IMR-90 (cell line): ENCODE measurements around the gene FGD5. TPM values are rescaled to one million over a fixed set of nuclear protein-coding genes. Genes with fewer than 3 reads are reported as not detected.

Source experiments
- ATAC-seq: fragments of 200-7000 bp; cut with Tn5 transposase; 2 replicates; pipeline ENCODE4 v1.9.1; 2020; ENCODE audit warnings: low read depth, mild to moderate bottlenecking, moderate library complexity
- BruUV-seq: library from RNA; stranded (reverse); fragments of 400-500 nt; replicated peaks from 2 replicates; lab custom pipeline; 2021; lab: Mats Ljungman, UMichigan
- CTCF ChIA-PET: fragments of 300-600 bp; formaldehyde crosslinking; extraction: SDS; loops from one replicate; lab custom pipeline; 2021; ENCODE audit warnings: antibody characterized with exemption; lab: Yijun Ruan, JAX
- POLR2A ChIA-PET: fragments of 300-600 bp; sonication (Branson Sonifier 250); formaldehyde crosslinking; loops from one replicate; lab custom pipeline; 2022; ENCODE audit warnings: antibody characterized with exemption; ENCODE audit not compliant: unreplicated experiment; lab: Charles Lee
- DNase-seq: peaks from one replicate; pipeline ENCODE4 v3.0.0; 2013
- H2AFZ ChIP-seq: replicated peaks from 2 replicates; pipeline ENCODE3; 2013; ENCODE audit warnings: low read length, mild to moderate bottlenecking; ENCODE audit not compliant: poor library complexity
- H2AK5ac ChIP-seq: 2 replicates; pipeline ENCODE4 v1.6.1; 2013; ENCODE audit warnings: low read depth, low read length, inconsistent platforms
- H2AK9ac ChIP-seq: replicated peaks from 2 replicates; pipeline ENCODE3; 2013; ENCODE audit warnings: mild to moderate bottlenecking, low read depth, low read length, moderate library complexity; ENCODE audit not compliant: poor library complexity
- H2BK120ac ChIP-seq: 2 replicates; pipeline ENCODE4 v1.6.1; 2013; ENCODE audit warnings: low read depth, low read length, inconsistent platforms
- H2BK15ac ChIP-seq: 3 replicates; pipeline ENCODE4 v1.6.1; 2013; ENCODE audit warnings: low read depth, low read length, inconsistent platforms
- H2BK20ac ChIP-seq: 2 replicates; pipeline ENCODE4 v1.6.1; 2013; ENCODE audit warnings: low read depth, mild to moderate bottlenecking, inconsistent platforms, low read length, moderate library complexity
- H2BK5ac ChIP-seq: 2 replicates; pipeline ENCODE4 v1.6.1; 2013; ENCODE audit warnings: mild to moderate bottlenecking, low read depth, low read length, inconsistent platforms; ENCODE audit not compliant: poor library complexity, severe bottlenecking
- H3K14ac ChIP-seq: replicated peaks from 2 replicates; pipeline ENCODE4 v1.6.1; 2013; ENCODE audit warnings: low read depth, low read length, inconsistent platforms
- H3K18ac ChIP-seq: 2 replicates; pipeline ENCODE4 v1.6.1; 2013; ENCODE audit warnings: low read depth, low read length, control low read depth
- H3K23ac ChIP-seq: 2 replicates; pipeline ENCODE4 v1.6.1; 2013; ENCODE audit warnings: low read depth, low read length, inconsistent platforms
- H3K27ac ChIP-seq: 2 replicates; pipeline ENCODE4 v1.5.1; 2013; ENCODE audit warnings: mild to moderate bottlenecking, control low read depth, low read length; ENCODE audit not compliant: insufficient read depth
- H3K27me3 ChIP-seq: 2 replicates; pipeline ENCODE4 v1.6.1; 2013; ENCODE audit warnings: low read length; ENCODE audit not compliant: control insufficient read depth, insufficient read depth
- H3K36me3 ChIP-seq: 2 replicates; pipeline ENCODE4 v1.6.1; 2013; ENCODE audit warnings: low read length, mixed read lengths; ENCODE audit not compliant: control insufficient read depth, insufficient read depth
- H3K4ac ChIP-seq: 2 replicates; pipeline ENCODE4 v1.6.1; 2013; ENCODE audit warnings: low read depth, low read length, inconsistent platforms
- H3K4me1 ChIP-seq: 2 replicates; pipeline ENCODE4 v1.6.1; 2013; ENCODE audit warnings: low read length, mixed read lengths; ENCODE audit not compliant: control insufficient read depth, insufficient read depth
- H3K4me2 ChIP-seq: 2 replicates; pipeline ENCODE4 v1.6.1; 2013; ENCODE audit warnings: low read depth, mild to moderate bottlenecking, control low read depth, low read length, moderate library complexity
- H3K4me3 ChIP-seq: 2 replicates; pipeline ENCODE4 v1.5.1; 2013; ENCODE audit warnings: low read depth, mild to moderate bottlenecking, control low read depth, low read length, moderate library complexity; ENCODE audit not compliant: insufficient read depth
- H3K56ac ChIP-seq: 2 replicates; pipeline ENCODE4 v1.6.1; 2013; ENCODE audit warnings: low read length, inconsistent platforms; ENCODE audit not compliant: insufficient read depth; ENCODE audit errors: extremely low read depth
- H3K79me1 ChIP-seq, 2 experiments: 2 replicates each; pipeline ENCODE4 v1.6.1; 2013; ENCODE audit warnings: low read length in 2 of 2, inconsistent platforms in 1 of 2, low read depth in 1 of 2
- H3K9ac ChIP-seq: 2 replicates; pipeline ENCODE4 v1.6.1; 2013; ENCODE audit warnings: low read depth, low read length, control low read depth
- H3K9me1 ChIP-seq: 2 replicates; pipeline ENCODE4 v1.6.1; 2013; ENCODE audit warnings: low read length, inconsistent platforms; ENCODE audit not compliant: insufficient read depth
- H3K9me3 ChIP-seq: 2 replicates; pipeline ENCODE4 v1.6.1; 2013; ENCODE audit warnings: low read length; ENCODE audit not compliant: control insufficient read depth, insufficient read depth
- H4K20me1 ChIP-seq: 2 replicates; pipeline ENCODE4 v1.6.1; 2013; ENCODE audit warnings: low read length, inconsistent platforms; ENCODE audit not compliant: insufficient read depth
- H4K5ac ChIP-seq: 2 replicates; pipeline ENCODE4 v1.6.1; 2013; ENCODE audit warnings: mild to moderate bottlenecking, low read depth, low read length, control low read depth
- H4K8ac ChIP-seq, 2 experiments: 2 replicates each; pipeline ENCODE4 v1.6.1; 2013; ENCODE audit warnings: low read depth in 2 of 2, low read length in 2 of 2, control low read depth in 1 of 2, inconsistent platforms in 1 of 2
- H4K91ac ChIP-seq: 2 replicates; pipeline ENCODE4 v1.6.1; 2013; ENCODE audit warnings: low read depth, low read length, inconsistent platforms; ENCODE audit not compliant: insufficient read depth
- CEBPB ChIP-seq: IDR thresholded peaks from 2 replicates; pipeline ENCODE4 v1.6.1; 2012; ENCODE audit warnings: low read depth, low read length, improper control_type of control experiment
- FOS ChIP-seq: fragments of 150-350 bp; IDR thresholded peaks from 2 replicates; pipeline ENCODE4 v1.6.1; 2016; ENCODE audit warnings: low read depth, low read length
- MAFK ChIP-seq: IDR thresholded peaks from 2 replicates; pipeline ENCODE4 v1.6.1; 2012; ENCODE audit warnings: low read depth, low read length, improper control_type of control experiment
- POLR2A ChIP-seq: IDR thresholded peaks from 2 replicates; pipeline ENCODE4 v1.6.1; 2012; ENCODE audit warnings: mild to moderate bottlenecking, low read depth, low read length
- RFX5 ChIP-seq: IDR thresholded peaks from 2 replicates; pipeline ENCODE4 v1.8.0; 2012; ENCODE audit warnings: low read depth, mild to moderate bottlenecking, low read length, moderate library complexity
- WGBS, 2 experiments: methylation state at CpG; one replicate each; pipeline versions ENCODE4 v1.1.5 to v1.1.7; 2013; ENCODE audit warnings: missing lambda C conversion rate in 2 of 2; ENCODE audit not compliant: insufficient read length in 1 of 2; ENCODE audit errors: extremely low coverage in 2 of 2; 5-methylcytosine and 5-hydroxymethylcytosine counted together
- dilution Hi-C: fragments of 300-500 bp; cut with HindIII; formaldehyde crosslinking; loops from one replicate; pipeline ENCODE4 v1.14.3; 2018; ENCODE audit warnings: low sequenced_read_pairs; ENCODE audit not compliant: unreplicated experiment
- in situ Hi-C: fragments of 300-500 bp; cut with MboI; formaldehyde crosslinking; loops from 3 replicates; pipeline ENCODE4 v1.14.3; 2019; ENCODE audit warnings: low sequenced_read_pairs, inconsistent platforms, mixed read lengths
- intact Hi-C: fragments of 100-400 bp; cut with micrococcal nuclease; formaldehyde crosslinking; loops from 2 replicates; pipeline ENCODE4 v1.10.0; 2022
- polyA plus RNA-seq, 3 experiments: library from polyadenylated mRNA; depleted of rRNA; stranded (reverse); fragments of >200 nt; gene quantifications; 2 replicates each; pipeline ENCODE4 v1.2.3, GENCODE V29; 2012; ENCODE audit warnings: low replicate concordance in 1 of 3
- total RNA-seq: library from RNA; depleted of rRNA; stranded (reverse); fragments of >200 nt; gene quantifications from 2 replicates; pipeline ENCODE4 v1.2.3, GENCODE V29; 2012

The FGD5 gene
- total and polyA plus RNA-seq, 2 of the 4 experiments (the other 2 are of a cell fraction): not detected

GRCh38 chr3:14894085-14894484 lies 75.3 kb downstream of the FGD5 start:
- Histone ChIP-seq H3K4me1 (no peaks in the 10 kb centered on the region), H3K27ac (no peak overlapping the region), H3K4me2 (no peak overlapping the region), H2BK15ac (no peak overlapping the region), H3K9me1 (no peaks in the 10 kb centered on the region), H4K8ac (no peak overlapping the region), H3K9me3 (no peaks in the 10 kb centered on the region), H4K5ac (no peak overlapping the region), H3K14ac (no peak overlapping the region), H3K27me3 (peaks cover 16% of the 10 kb centered on the region), H2AK5ac (no peak overlapping the region), H2AFZ (no peak overlapping the region), H4K91ac (no peak overlapping the region), H3K56ac (no peak overlapping the region), H2BK120ac (no peak overlapping the region), H4K20me1 (no peaks in the 10 kb centered on the region), H2BK5ac (no peak overlapping the region), H2AK9ac (no peak overlapping the region), H3K79me1 (no peaks in the 10 kb centered on the region), H2BK20ac (no peak overlapping the region), H3K36me3 (no peaks in the 10 kb centered on the region), H3K9ac (no peak overlapping the region), H3K4me3 (no peak overlapping the region), H3K18ac (no peak overlapping the region), H3K23ac (no peak overlapping the region), H3K4ac (no peak overlapping the region)
- ChIA-PET CTCF (no interaction called here), POLR2A (no interaction called here)
- TF ChIP-seq MAFK: no peak
- TF ChIP-seq RFX5: no peak
- TF ChIP-seq FOS: no peak
- TF ChIP-seq POLR2A: no peak
- no peak for TF ChIP-seq CEBPB
- no CpG with 5 or more reads among the region's 2 CpGs for WGBS, 2 experiments
- intact Hi-C loops: no loop called here
- in situ Hi-C loops: no loop called here
- DNase-seq (no peak), ATAC-seq (no peak)
- no TSS peak for BruUV-seq
- dilution Hi-C loops: no loop called here
